Gastrocnemius medialis (tissue), 4 donors: ENCODE data around the gene HNRNPH1.
"Not testable (repeated sequence)": the region's sequence is repeated elsewhere in the genome, so short reads cannot be mapped to it uniquely, and the experiment has no call there.

Experiments used
- CTCF ChIP-seq, 5 experiments: fragments of 450-650 bp in 3 of 5; fragments of 200-600 bp in 2 of 5; sonication (generic) in 2 of 5; IDR thresholded peaks in 4 of 5; conservative IDR thresholded peaks in 1 of 5; 1 replicate in 4 of 5; 2 replicates in 1 of 5; pipeline ENCODE4 v1.5.1; 2016 to 2019; ENCODE audit warnings: antibody characterized with exemption in 5 of 5, mild to moderate bottlenecking in 3 of 5, moderate library complexity in 3 of 5
- POLR2A ChIP-seq, 2 donors: fragments of 450-650 bp; IDR thresholded peaks; one replicate each; pipeline ENCODE4 v1.6.1; 2017; ENCODE audit warnings: antibody characterized with exemption in 2 of 2, mild to moderate bottlenecking in 2 of 2, moderate library complexity in 2 of 2

DNA sequence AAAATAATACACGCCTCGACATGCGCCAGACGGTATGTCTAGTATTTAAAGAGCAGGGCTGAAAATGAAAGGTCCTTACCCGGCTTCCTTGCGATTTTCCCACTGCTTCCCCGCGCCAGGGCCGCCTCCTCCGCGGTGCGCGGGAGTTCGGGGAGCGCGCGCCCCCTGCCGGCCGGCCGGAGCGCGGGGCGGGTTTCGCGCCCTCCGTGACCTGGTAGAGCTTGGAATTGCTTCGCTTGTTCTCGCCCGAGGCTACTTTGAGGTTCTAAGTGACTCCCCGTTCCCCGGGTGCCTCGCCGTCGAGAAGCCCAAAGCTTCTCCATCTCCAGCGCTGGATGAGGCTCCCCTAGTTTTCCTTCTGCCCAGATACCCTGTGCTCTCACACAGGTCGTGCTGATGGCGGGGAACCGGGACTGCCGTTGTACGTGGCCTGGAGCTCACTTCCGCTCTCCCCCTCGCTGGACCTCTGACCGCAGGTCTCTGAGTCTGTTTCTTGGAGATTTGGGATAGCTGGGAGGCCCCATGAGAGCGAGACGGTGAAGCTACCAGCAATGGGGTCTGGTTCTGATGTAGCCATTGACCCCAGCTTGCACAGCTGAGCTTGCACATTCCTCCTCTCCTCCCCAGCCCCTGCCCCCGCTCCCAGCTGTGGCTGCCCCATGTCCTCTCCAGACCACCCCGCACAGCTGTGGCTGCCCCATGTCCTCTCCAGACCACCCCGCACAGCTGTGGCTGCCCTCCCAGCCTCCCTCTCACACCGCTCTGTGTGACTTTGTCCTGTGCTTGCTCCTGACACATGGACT lies 11.1 kb upstream of the HNRNPH1 start:
- peak in 1 of 5 experiments; percentile 7 for TF ChIP-seq CTCF (IDR thresholded peaks at IDR 0.05 in 4 of 5, conservative IDR thresholded peaks at IDR 0.05 in 1 of 5)
- TF ChIP-seq POLR2A (IDR thresholded peaks at IDR 0.05), result not testable (repeated sequence)
